HG03558 (cell line): ENCODE data around the gene PHYKPL.
A peak's percentile ranks its signal among the peaks of the same experiment; 100 is the strongest.

Source experiments
- ATAC-seq: cut with Tn5 transposase; IDR thresholded peaks from one replicate; pipeline ENCODE4 v1.9.1; 2021; ENCODE audit warnings: moderate number of reproducible peaks; ENCODE audit not compliant: unreplicated experiment; ENCODE audit errors: extremely low read depth

The PHYKPL gene

DNA sequence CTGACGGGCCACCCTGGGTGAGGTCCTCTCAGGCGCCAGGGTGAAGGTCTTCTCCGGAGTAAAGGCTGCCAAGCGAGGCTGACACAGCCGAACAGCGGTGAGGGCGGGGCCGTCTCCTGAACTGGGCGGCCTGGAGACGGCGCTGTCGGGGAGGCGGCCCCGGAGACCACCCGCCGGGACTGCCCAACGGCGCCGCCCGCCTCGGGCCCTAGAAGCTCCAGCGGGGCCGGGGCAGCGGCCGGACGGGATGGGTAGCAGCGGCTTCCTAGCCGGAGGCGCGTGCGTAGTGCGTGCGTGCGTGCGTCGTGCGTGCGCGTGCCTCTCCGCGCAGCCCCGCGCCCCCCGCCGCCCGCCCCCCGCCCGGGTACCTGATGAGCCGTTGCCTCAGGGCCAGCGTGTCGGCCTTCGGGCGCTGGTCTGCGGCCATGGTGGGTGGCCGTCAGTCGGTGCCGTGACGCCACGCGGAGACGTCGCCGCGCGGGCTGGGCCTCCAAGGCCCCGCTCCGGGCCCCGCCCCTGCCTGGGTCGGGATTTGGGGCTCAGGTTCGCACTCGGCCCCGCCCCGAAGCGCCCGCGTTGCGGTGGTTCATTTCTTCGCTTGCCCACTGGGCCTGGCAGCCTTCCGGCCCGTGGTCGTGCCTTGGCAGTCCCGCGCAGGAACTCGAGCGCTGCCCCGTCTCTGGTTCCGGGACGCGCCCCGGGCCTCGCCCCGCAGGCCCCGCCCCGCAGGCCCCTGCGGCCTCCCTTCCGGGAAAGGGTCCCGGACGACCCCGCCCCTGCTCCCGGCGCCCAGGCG is at the start of gene PHYKPL:
Gene PHYKPL, minus strand, starts transcription at position 679 of the 796 bp plus-strand sequence. Its CDS starts 252 bp downstream, at position 427.
- ATAC-seq: peak; percentile 57

- ATAC-seq: no peak
These were observed 49.8 kb upstream of the PHYKPL start for GRCh38 chr5:178282391-178282790.

DNA sequence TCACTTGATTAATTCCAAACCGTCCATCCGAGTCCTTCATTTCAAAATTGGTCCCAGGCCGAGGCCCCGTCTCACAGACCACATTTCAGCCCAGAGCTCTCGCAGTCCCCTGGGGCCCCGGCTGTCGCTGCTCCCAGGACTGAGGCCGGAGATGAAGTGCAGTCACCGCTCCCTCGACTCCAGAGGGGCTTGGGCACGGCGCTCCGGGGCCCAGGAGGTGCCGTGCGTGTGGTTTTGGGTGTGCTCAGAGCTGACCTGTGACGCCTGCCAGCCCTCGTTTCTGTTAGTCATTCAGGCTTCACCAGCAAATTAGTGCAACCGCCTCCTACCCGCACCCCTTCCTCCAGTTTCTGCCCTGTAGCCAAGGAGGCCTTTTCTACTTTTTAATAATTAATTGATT is 48.7 kb upstream of the PHYKPL start:
- ATAC-seq: no peak

- ATAC-seq: no peak
These were observed 48.0 kb upstream of the PHYKPL start for GRCh38 chr5:178280631-178281030.

DNA sequence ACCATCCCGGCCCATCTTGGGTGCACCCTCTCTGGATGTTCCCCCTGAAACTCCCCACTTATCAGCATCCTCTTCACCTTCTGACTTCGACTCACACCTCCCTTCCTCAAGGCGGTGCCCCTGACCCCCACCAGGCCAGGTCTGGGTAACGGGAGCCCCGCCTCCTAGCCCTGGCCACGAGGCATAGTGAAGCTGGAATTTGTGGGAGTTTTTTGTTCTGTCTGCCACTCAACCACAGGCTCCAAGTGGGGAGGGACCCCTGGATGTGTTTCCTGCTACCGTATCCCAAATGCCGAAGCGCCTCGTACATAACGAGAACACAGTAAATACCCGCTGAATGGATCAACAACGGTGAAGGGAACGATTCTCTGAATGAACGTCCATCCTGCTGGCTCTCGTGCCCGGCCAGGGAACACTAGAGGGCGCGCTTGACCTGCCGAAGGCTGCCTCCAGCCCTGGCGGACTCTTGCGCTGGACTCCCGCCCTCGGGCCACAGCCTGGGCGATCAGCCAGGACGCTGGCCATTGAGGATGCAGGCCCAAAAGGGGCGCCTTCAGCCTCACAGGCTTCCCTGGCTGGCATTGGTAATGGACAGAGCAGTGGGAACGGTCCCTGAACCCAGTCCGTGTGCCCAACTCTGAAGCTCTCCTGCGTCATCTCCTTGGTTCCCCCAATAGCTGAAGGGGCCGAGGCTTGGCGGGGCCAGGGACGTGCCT is 47.3 kb upstream of the PHYKPL start:
- no peak for ATAC-seq

GRCh38 chr5:178279026-178279722 is 46.6 kb upstream of the PHYKPL start:
- no peak for ATAC-seq

DNA sequence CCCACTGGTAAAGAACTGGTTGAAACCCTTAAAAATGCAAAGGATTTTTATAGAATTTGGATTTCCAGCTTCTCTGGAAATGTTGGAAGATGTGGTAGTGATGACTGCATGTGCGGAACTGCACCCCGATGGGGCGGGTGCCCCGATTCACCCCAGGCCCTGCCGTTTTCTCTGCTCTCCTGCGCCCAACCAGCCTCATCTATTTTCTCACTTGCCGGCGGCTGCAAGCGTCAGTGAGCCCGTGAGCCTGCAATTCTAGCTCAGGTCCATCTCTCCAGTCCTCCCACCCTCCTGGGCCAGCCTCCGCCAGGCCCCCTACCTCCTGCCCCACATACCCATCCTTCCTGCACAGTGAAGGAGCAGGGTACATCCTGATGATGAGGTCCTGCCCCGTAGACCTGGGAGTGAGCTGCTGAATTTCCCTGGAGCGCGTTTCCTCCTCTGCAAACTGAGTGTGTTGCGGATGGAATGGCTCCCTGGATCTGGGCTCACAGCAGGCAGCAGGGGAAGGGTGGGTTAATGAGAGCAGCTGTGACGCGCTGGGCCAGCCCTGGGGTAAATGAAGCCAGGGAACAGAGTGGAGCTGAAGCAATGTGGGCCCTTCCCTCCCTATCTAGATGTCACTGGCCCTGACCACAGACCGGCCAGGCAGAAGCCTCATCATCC is 45.9 kb upstream of the PHYKPL start:
- ATAC-seq: no peak

DNA sequence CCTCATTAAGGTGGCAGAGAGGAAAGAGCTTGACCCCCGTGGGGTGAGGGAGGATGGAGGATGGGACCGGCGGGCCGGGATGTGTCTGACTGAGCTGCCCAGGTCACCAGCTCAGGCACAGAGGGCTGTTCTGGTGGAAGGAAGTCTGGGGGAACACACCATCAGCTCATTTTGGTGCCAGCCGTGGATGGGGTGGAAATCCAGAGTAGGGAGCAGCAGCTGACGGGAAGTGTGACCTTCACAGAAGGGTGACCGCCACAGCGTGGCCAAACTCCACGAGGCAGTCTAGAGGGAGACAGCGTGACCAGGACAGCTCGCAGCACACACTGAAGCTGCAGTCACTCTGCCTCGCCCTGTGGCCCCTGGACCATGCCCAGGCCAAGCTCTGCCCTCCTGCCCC is 45.3 kb upstream of the PHYKPL start:
- no peak for ATAC-seq

DNA sequence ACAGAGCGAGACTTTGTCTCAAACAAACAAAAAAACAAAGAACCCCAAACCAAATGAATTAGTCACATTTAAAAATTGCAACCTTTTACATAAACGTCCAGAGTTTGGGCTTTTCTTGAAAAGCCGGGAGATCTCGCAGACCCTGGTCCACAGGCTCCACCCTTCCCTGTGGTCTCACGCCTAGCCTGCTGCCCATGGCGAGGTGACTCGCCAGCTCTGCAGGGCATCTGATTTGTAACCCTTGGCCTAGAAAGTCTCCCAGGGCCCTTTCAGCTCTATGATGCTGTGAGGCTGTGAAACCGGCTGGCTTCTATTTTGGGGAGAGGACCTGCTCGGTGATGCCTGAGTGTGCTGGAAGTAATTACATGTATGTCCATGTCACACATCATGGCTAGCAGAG is 44.7 kb upstream of the PHYKPL start:
- ATAC-seq: no peak

DNA sequence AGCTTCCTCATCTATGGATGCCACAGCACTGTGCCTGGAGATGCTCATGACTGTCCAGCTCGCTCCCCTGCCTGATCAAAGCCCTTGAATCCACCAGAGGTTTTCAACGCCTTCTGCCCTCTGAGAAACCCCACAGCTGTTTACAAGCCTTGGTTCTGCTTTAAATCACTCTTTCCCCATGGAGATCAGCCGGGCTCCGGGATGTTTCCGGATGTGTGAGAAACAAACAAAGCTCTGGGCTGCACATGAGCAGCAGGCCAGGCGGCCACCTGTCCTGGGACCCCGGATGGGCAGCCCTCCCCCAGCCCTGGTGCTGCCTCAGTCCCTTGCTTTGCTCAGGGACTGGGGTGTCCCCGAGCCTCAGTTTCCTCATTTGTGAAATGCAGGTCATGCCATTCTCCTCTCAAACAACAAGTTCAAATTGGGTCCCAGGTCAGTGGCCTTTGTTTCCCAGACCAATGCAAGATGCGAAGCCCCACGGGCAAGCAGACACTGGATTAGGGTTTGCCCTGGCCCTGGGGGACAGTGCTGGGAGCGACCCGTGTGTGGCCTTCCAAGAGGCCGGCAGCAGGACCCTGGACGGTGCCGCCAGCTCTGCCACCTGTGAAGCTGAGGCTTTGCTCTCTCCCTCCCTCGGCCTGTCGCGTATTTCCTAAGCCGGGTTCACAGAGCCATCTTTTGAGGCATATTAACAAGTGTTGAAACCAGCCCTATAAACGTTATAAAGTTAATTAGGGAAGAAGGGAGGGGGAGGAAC is 42.4 kb upstream of the PHYKPL start:
- no peak for ATAC-seq

- ATAC-seq: no peak
These were observed 41.3 kb upstream of the PHYKPL start for GRCh38 chr5:178273665-178274541.

GRCh38 chr5:178273041-178273440 is 40.4 kb upstream of the PHYKPL start:
- ATAC-seq: no peak

- ATAC-seq: no peak
These were observed 40.0 kb upstream of the PHYKPL start for GRCh38 chr5:178272591-178272990.

- ATAC-seq: no peak
These were observed 39.3 kb upstream of the PHYKPL start for GRCh38 chr5:178271726-178272479.

DNA sequence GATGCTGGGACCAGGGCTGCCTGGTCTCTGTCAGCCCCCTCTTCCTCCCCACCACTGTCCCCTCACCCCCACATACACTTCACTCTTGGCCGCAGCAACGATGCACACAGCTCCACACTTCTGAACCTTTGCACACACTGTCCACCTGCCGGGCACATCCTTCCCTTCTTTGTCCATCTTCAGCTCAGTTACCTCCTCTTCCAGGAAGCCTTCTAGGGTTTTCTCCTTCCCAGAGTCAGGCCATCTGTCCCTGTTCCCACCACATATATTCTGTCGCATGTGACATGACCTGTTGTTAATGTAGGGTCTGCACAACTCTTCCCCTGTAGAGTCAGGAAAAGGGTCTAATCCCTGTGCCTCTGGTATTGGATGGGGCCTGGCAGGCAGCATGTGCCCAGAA is 38.6 kb upstream of the PHYKPL start:
- no peak for ATAC-seq

- ATAC-seq: no peak
These were observed 36.9 kb upstream of the PHYKPL start for GRCh38 chr5:178269499-178269898.

DNA sequence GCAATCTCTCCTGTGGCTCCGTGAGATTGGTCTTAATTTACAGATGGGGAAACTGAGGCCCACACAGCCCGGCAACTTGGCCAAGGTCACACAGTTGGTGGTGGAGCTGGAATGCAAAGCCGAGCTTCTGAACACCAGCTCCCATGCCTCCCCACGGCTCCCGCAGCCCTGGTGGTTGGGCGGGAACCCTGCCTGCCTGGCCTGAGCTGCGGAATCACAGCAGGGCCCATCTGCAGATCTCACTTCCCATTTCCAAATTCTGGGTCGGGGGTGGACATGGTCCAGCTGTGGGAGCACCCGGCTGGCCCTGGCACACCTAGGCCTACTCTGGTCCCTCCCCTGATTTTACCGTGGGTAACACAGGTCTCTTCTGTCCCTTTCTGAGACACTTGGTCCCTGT is 35.3 kb upstream of the PHYKPL start:
- no peak for ATAC-seq

DNA sequence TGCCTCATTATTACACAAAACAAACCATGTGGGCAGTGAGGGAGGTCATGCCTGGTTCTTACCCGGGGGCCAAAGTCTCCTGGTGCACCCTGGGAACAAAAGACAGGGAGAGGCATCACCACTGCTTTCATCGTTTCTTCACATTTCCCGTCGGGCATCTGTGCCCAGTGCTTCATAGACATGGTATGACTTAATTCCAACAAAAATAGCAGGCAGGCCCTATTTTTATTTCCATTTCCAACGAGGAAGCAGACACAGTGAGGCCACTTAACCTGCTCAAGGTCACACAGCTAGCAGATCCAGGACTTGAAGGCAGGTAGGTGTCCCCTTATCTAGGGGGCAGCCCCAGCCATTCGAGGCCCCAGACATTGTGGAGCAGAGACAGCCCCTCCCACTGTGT is 34.6 kb upstream of the PHYKPL start:
- ATAC-seq: no peak
